ENCODE data around the gene SGPP2.

GRCh38 chr2:222418739-222419138, 5.6 kb upstream of the SGPP2 start:
- TF ChIP-seq CTCF (optimal IDR thresholded peaks at IDR 0.05 in 1 of 3, IDR thresholded peaks at IDR 0.05 in 1 of 3, conservative IDR thresholded peaks at IDR 0.05 in 1 of 3; ENCODE audit: extremely low read depth in 1 of 3, insufficient read depth in 2 of 3, low read length in 3 of 3) = no peak
- TF ChIP-seq EZH2 (IDR thresholded peaks at IDR 0.05; ENCODE audit: low read length) = no peak
